ENCODE data around the gene RASAL3. TPM values are rescaled to one million over a fixed set of nuclear protein-coding genes. Genes with fewer than 3 reads are reported as not detected.

RASAL3 gene
- total RNA-seq, 1 donor from 2014 or later, result not detected

GRCh38 chr19:15422296-15423075, 41.9 kb downstream of the RASAL3 start:
- Histone ChIP-seq H3K36me3 (ENCODE audit: control insufficient read depth, insufficient read depth, low read length) (peaks cover 5% of the 10 kb centered on the region), H3K27me3 (ENCODE audit: control insufficient read depth, insufficient read depth, low read length) (no peaks in the 10 kb centered on the region), H3K4me3 (ENCODE audit: low read depth, low read length) (no peak overlapping the region)
- TF ChIP-seq CTCF (IDR thresholded peaks at IDR 0.05; ENCODE audit: insufficient read depth, low read length, poor library complexity, severe bottlenecking), result no peak
- no peak for DNase-seq (ENCODE audit: low read depth)

- H3K4me3 ChIP-seq (ENCODE audit: low read depth, low read length), result no peak overlapping the region
- H3K27me3 ChIP-seq (ENCODE audit: control insufficient read depth, insufficient read depth, low read length), result no peaks in the 10 kb centered on the region
- peaks cover 5% of the 10 kb centered on the region for H3K36me3 ChIP-seq (ENCODE audit: control insufficient read depth, insufficient read depth, low read length)
- no peak for TF ChIP-seq CTCF (IDR thresholded peaks at IDR 0.05; ENCODE audit: insufficient read depth, low read length, poor library complexity, severe bottlenecking)
- no peak for DNase-seq (ENCODE audit: low read depth)
Observed at GRCh38 chr19:15421721-15422260, 42.6 kb downstream of the RASAL3 start.

- DNase-seq (ENCODE audit: low read depth), result no peak
- TF ChIP-seq CTCF (IDR thresholded peaks at IDR 0.05; ENCODE audit: insufficient read depth, low read length, poor library complexity, severe bottlenecking), result no peak
- no peaks in the 10 kb centered on the region for H3K27me3 ChIP-seq (ENCODE audit: control insufficient read depth, insufficient read depth, low read length)
- peaks cover 4% of the 10 kb centered on the region for H3K36me3 ChIP-seq (ENCODE audit: control insufficient read depth, insufficient read depth, low read length)
- no peak overlapping the region for H3K4me3 ChIP-seq (ENCODE audit: low read depth, low read length)
Observed at GRCh38 chr19:15421136-15421695, 43.1 kb downstream of the RASAL3 start.

GRCh38 chr19:15419413-15420025, 44.8 kb downstream of the RASAL3 start:
- Histone ChIP-seq H3K27me3 (ENCODE audit: control insufficient read depth, insufficient read depth, low read length) (no peaks in the 10 kb centered on the region), H3K36me3 (ENCODE audit: control insufficient read depth, insufficient read depth, low read length) (peaks cover 3% of the 10 kb centered on the region), H3K4me3 (ENCODE audit: low read depth, low read length) (peak overlapping the region; percentile 35)
- no peak for TF ChIP-seq CTCF (IDR thresholded peaks at IDR 0.05; ENCODE audit: insufficient read depth, low read length, poor library complexity, severe bottlenecking)
- no peak for DNase-seq (ENCODE audit: low read depth)

GRCh38 chr19:15418579-15419412, 45.5 kb downstream of the RASAL3 start, which contains the start of gene AKAP8L:
TSS of gene AKAP8L (minus strand) at chr19:15418988. CDS start at chr19:15418923, 65 bp downstream.
- peak; percentile 86 for TF ChIP-seq CTCF (IDR thresholded peaks at IDR 0.05; ENCODE audit: insufficient read depth, low read length, poor library complexity, severe bottlenecking)
- DNase-seq (ENCODE audit: low read depth), result peak; percentile 99
- Histone ChIP-seq H3K27me3 (ENCODE audit: control insufficient read depth, insufficient read depth, low read length) (no peaks in the 10 kb centered on the region), H3K36me3 (ENCODE audit: control insufficient read depth, insufficient read depth, low read length) (peaks cover 2% of the 10 kb centered on the region), H3K4me3 (ENCODE audit: low read depth, low read length) (peak within 1 kb of the TSS; percentile 100)

Data from kidney epithelial cell (primary cell).